Measurements from ENCODE around the gene NUDT5. TPM values are rescaled to one million over a fixed set of nuclear protein-coding genes. Genes with fewer than 3 reads are reported as not detected.
"Not testable (repeated sequence)": the region's sequence is repeated elsewhere in the genome, so short reads cannot be mapped to it uniquely, and the experiment has no call there.

NUDT5 gene
- total RNA-seq, 1 experiment from 2014 or later, result 160 TPM

- Mint-ChIP-seq H3K9me3 (ENCODE audit: unreplicated experiment) (no peaks in the 10 kb centered on the region), H3K4me1 (ENCODE audit: low read depth, unreplicated experiment) (no peaks in the 10 kb centered on the region), H3K36me3 (ENCODE audit: insufficient read depth, unreplicated experiment) (peaks cover 66% of the 10 kb centered on the region), H3K27me3 (ENCODE audit: insufficient read depth, unreplicated experiment) (no peaks in the 10 kb centered on the region), H3K27ac (ENCODE audit: unreplicated experiment) (no peak overlapping the region), H3K4me3 (ENCODE audit: unreplicated experiment) (no peak overlapping the region)
- ChIA-PET CTCF (no interaction called here), POLR2A (no interaction called here)
- no peak for TF ChIP-seq CTCF (IDR thresholded peaks at IDR 0.05; ENCODE audit: insufficient read depth in 1 of 2, low read depth in 1 of 2, low read length in 1 of 2, severe bottlenecking in 1 of 2, unreplicated experiment in 1 of 2)
- no peaks in the 10 kb centered on the region for H3K27me3 ChIP-seq (replicated peaks; ENCODE audit: control insufficient read depth, insufficient read depth, low read length)
- H3K36me3 ChIP-seq (ENCODE audit: control insufficient read depth, insufficient read depth, low read length), result peaks cover 5% of the 10 kb centered on the region
- H3K4me3 ChIP-seq (ENCODE audit: low read depth, low read length), result no peak overlapping the region
- no peaks in the 10 kb centered on the region for H3K9me3 ChIP-seq
- intact Hi-C loops (cut with micrococcal nuclease; ENCODE audit: unreplicated experiment), result no loop called here
- no peaks in the 10 kb centered on the region for H3K4me1 ChIP-seq
- DNase-seq, result no peak
- BruUV-seq (replicated peaks), result no TSS peak
These were observed 18.0 kb downstream of the NUDT5 start for GRCh38 chr10:12177642-12178041.

- H3K4me3 ChIP-seq (ENCODE audit: low read depth, low read length); H3K4me1 Mint-ChIP-seq (ENCODE audit: low read depth, unreplicated experiment); BruUV-seq (replicated peaks); H3K27me3 Mint-ChIP-seq (ENCODE audit: insufficient read depth, unreplicated experiment); intact Hi-C loops (cut with micrococcal nuclease; ENCODE audit: unreplicated experiment); H3K9me3 ChIP-seq; H3K36me3 ChIP-seq (ENCODE audit: control insufficient read depth, insufficient read depth, low read length); H3K4me1 ChIP-seq; H3K27me3 ChIP-seq (replicated peaks; ENCODE audit: control insufficient read depth, insufficient read depth, low read length); CTCF ChIA-PET; H3K4me3 Mint-ChIP-seq (ENCODE audit: unreplicated experiment); H3K27ac Mint-ChIP-seq (ENCODE audit: unreplicated experiment); H3K9me3 Mint-ChIP-seq (ENCODE audit: unreplicated experiment); DNase-seq; POLR2A ChIA-PET: not testable (repeated sequence)
- H3K36me3 Mint-ChIP-seq (ENCODE audit: insufficient read depth, unreplicated experiment), result peaks cover 72% of the 10 kb centered on the region
These were observed 24.2 kb downstream of the NUDT5 start for GRCh38 chr10:12171512-12171911.

GRCh38 chr10:12165999-12166775 lies 29.5 kb downstream of the NUDT5 start:
- no peak for TF ChIP-seq CTCF (IDR thresholded peaks at IDR 0.05; ENCODE audit: insufficient read depth in 1 of 2, low read depth in 1 of 2, low read length in 1 of 2, severe bottlenecking in 1 of 2, unreplicated experiment in 1 of 2)
- BruUV-seq (replicated peaks), result no TSS peak
- H3K27ac Mint-ChIP-seq (ENCODE audit: unreplicated experiment), result no peak overlapping the region
- H3K9me3 Mint-ChIP-seq (ENCODE audit: unreplicated experiment), result no peaks in the 10 kb centered on the region
- Histone ChIP-seq H3K4me1 (no peaks in the 10 kb centered on the region), H3K27me3 (replicated peaks; ENCODE audit: control insufficient read depth, insufficient read depth, low read length) (no peaks in the 10 kb centered on the region), H3K9me3 (no peaks in the 10 kb centered on the region), H3K36me3 (ENCODE audit: control insufficient read depth, insufficient read depth, low read length) (peaks cover 5% of the 10 kb centered on the region), H3K4me3 (ENCODE audit: low read depth, low read length) (no peak overlapping the region)
- H3K4me1 Mint-ChIP-seq (ENCODE audit: low read depth, unreplicated experiment), result no peaks in the 10 kb centered on the region
- ChIA-PET POLR2A (no interaction called here), CTCF (no interaction called here)
- H3K36me3 Mint-ChIP-seq (ENCODE audit: insufficient read depth, unreplicated experiment), result peaks cover 57% of the 10 kb centered on the region
- H3K4me3 Mint-ChIP-seq (ENCODE audit: unreplicated experiment), result no peak overlapping the region
- intact Hi-C loops (cut with micrococcal nuclease; ENCODE audit: unreplicated experiment), result no loop called here
- H3K27me3 Mint-ChIP-seq (ENCODE audit: insufficient read depth, unreplicated experiment), result no peaks in the 10 kb centered on the region
- DNase-seq, result no peak

Data from Caco-2 (cell line).